HG03175 (cell line): Measurements from ENCODE around the gene OPCML.

Source experiments
- ATAC-seq: cut with Tn5 transposase; IDR thresholded peaks from one replicate; pipeline ENCODE4 v1.9.1; 2021; ENCODE audit warnings: mild to moderate bottlenecking, moderate library complexity; ENCODE audit not compliant: unreplicated experiment

OPCML gene

DNA sequence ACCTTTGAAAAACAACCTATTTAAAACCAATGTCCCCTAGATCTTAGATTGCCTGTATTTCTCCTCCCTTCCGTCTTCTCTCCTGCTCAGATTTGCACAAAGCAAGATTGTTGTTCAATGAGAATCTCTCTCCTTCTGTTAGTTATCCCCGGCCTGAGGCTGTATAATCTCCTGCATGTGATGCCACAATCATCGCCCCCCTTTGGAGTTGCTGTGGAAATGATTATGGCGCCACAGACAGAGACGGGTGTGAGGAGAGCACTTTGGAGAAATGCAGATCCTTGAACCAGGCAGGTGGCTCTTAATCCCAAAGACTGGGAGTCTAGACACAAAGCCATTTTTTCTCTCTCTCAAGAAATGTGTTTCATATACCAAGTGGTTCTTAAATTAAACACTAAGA, 941.3 kb downstream of the OPCML start:
- ATAC-seq, result no peak

DNA sequence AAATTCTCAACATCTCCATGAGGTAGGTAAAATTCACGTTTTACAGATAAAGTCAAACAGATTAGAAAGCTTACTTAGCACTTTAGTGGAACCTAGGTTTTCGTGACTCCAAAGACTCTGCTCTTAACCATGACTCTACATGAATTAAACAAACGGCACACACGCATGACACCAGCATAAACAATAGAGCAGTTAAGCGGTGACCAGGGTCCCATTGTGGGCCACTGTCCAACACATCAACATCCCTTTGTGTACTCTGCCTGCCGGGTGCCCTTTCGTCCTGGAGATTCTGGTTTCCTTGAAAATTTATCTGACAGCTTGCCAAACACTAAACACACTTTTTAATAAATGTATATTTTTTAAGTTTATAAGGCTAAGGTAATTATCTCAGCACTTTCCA, 941.7 kb downstream of the OPCML start:
- no peak for ATAC-seq

DNA sequence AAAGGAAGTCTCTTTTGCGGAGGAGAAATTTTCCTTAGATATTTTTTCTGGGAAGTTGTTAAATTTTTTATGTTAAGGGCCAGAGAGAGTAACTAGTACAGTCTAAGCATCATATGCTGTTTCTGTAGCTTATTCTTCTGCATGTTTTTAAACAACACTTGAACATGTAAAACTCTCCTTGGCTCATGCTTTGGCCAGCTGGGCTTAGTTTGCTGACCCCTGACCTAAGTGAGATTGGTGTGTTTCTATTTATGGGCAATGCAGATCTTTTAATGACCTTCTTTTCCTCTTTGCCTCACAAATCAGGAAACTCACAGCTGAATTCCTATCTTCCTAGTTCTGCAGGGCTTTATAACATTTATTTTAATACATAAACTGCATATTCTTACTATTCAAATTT, 942.5 kb downstream of the OPCML start:
- ATAC-seq, result no peak

DNA sequence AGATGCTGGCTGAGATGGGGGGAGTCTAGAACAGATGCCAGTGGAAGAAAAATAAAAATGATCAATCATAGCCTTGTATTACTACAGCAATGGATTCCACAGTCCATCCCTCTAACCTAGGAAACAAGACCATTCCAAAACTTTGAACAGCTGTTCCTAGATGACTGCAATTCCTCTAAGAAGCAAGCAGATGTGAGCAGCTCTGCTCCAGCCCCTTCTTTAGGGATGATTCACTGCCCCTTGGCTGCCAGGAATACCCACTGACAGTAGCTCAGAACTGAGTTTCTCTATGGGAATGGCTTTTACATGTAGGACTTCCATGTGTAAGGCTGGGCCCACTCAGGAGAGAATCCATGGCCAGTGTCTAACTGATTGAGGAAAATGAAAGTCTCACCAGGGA, 943.9 kb downstream of the OPCML start:
- ATAC-seq, result no peak

- ATAC-seq, result no peak
Observed at GRCh38 chr11:132587716-132588115, 944.6 kb downstream of the OPCML start.

- ATAC-seq, result no peak
Observed at GRCh38 chr11:132586801-132587200, 945.5 kb downstream of the OPCML start.

- no peak for ATAC-seq
Observed at GRCh38 chr11:132579634-132580327, 952.5 kb downstream of the OPCML start.

- no peak for ATAC-seq
Observed at GRCh38 chr11:132579136-132579535, 953.2 kb downstream of the OPCML start.

DNA sequence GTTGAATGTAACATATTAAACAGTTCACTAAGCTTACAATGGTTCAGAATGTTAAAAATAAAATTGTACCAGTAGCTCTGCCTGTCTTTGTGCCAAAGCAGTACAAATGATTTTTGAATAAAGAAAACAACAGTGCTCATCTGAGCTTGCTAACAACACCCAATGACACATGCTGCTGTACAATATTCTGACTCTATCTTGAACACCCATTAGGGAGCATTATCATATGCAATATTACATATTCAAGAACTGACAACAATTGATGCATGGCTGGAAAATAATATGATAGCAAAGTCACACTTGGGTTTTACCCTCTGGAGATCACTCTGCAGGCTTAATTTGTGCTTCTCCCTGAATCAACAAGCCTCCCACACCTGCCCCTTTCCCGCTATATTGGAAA, 953.7 kb downstream of the OPCML start:
- ATAC-seq, result no peak

DNA sequence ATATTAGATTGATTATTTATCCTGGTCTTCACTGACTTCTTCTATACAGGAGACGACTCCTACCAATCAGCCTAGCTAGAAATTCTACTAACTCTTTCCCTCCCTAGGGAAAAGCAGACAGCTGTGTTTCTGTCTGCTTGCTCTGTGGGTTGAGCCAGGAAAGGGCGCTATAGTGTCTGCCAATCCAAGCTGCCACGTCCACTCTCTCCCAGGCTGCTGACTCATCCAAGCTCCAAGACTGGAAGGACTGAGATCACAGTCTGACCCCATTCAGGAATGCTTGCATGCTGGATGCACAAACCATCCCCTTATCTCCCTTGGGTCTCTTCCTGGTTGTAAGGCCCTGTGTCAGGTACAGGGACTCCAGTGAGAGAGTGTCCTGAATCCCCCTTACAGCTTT, 955.6 kb downstream of the OPCML start:
- ATAC-seq, result no peak

- ATAC-seq, result no peak
Observed at GRCh38 chr11:132564091-132564885, 968.0 kb downstream of the OPCML start.

DNA sequence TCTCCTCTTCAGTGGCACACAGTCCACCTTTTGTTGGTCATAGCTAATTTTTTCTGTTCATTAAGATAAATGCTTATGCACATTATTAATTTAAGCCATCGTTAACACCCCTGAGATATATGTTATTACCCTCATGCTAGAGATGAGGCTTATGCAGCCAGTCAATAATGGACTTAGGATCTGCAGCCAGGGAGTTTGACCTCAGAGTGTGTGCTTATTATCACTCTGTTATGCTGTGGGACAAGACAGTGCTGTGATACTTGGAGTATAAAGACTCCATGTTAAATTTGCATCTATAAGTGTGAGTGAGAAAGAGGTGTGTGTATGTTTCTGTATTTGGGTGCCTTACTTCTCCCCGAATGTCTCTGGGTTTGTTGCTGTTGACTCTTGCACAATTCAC, 969.3 kb downstream of the OPCML start:
- ATAC-seq, result no peak

DNA sequence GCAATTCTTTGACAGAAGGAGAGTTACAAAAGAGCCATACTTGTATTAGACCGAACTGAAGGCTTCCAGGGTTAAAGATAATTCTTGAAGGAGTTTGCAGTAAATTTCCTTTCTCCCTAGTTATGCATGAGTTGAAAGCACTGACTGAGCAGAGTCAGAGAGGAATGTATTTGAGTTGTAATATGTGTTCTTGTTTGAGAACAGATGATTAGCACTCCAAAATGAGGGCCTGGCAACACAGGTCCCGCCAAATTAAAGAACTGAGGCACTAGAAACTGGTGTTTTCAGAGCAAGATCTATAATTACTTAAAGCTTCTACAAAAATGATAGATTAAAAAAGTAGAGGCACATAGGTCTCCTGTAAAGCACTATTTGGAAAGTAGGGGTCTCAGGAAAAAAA, 970.4 kb downstream of the OPCML start:
- ATAC-seq, result no peak

GRCh38 chr11:132559331-132560036, 972.8 kb downstream of the OPCML start:
- ATAC-seq, result no peak

DNA sequence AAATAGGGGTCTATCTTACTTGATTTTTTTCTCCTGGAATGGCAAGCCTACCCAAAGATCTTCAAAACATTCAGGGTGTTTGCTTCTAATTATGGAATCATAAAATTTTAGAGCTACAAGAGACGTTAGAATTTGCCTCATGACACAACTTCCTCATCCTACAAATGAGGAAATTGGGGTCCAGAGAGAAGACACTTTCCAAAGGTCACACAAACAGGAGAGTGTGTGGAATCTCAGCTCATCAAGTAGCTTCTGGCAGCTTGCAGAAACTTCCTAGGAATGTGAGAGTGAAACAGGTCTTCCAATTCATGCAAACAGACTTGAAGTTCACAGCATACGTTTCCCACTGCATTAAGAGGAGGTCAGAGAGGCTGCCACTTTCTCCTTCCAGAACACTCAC, 976.0 kb downstream of the OPCML start:
- ATAC-seq, result no peak

DNA sequence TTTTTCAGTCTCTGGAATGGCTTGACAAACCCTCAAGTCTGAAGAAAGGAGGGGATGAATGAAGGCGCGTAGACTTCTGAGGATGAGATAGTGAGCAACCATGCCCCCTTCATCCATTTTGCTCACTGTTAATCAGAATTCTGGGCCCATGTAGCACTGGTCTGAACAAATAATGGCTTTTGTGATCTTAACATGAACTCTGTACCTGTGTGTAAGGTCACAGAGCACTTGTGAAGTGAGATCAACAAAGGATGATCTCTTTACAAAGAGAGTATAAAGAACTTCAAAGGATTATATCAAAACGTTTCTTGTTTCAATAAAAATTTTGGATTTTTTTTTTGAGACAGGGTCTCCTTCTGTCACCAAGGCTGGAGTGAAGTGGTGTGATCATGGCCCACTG, 976.7 kb downstream of the OPCML start:
- no peak for ATAC-seq

GRCh38 chr11:132551016-132551415, 981.3 kb downstream of the OPCML start:
- no peak for ATAC-seq

DNA sequence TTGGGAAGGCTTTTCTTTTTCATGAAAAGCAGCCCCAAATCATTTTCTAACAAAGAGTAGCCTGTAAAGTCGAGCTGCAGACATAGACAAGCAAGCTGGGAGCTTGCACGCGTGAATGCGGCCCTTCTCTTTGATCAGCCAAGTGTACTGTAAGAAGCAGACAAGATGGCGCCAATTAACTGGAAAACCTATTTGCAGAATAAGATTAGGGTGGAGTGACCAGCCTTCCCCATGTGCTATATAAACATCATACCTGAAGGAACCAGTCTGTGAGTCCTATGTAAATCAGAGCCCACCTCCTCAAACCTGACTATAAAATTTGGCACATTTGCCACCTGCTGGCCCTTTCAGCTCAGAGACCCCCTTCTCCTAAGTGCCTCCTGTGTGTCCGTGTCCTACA, 982.7 kb downstream of the OPCML start:
- ATAC-seq, result no peak

DNA sequence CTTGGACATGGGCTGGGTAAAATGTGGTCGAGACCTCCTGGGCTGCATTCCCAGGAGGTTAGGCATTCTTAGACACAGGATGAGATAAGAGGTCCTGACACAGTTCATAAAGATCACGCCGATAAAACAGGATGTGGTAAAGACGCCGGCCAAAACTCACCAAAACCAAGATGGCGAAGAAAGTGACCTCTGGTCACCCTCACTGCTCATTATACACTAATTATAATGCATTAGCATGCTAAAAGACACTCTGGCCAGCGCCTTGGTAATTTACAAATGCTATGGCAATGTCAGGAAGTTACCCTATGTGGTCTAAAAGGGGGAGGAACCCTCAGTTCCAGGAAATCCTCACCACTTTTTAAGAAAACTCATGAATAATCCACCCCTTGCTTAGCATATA, 983.3 kb downstream of the OPCML start:
- no peak for ATAC-seq

GRCh38 chr11:132544007-132544406, 988.3 kb downstream of the OPCML start:
- ATAC-seq, result no peak

DNA sequence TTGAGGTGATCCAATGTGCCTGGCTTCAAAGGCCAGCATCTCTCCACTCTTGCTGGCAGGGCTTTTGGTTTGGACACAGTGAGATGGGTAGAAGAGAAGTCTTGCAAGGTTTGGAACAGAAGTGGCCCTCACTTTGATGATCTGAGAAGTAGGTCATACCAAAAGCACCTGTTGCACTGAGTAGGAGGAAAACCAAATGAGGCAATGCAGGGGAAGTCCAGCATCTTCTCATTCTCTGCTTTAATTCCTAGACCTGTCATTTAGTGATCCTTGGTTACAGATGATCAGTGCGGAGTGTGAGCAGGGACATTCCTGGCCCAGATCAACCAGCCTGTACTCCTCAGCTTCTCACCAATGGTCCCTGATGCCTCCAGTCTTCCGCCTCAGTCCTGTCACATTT, 990.5 kb downstream of the OPCML start:
- no peak for ATAC-seq

DNA sequence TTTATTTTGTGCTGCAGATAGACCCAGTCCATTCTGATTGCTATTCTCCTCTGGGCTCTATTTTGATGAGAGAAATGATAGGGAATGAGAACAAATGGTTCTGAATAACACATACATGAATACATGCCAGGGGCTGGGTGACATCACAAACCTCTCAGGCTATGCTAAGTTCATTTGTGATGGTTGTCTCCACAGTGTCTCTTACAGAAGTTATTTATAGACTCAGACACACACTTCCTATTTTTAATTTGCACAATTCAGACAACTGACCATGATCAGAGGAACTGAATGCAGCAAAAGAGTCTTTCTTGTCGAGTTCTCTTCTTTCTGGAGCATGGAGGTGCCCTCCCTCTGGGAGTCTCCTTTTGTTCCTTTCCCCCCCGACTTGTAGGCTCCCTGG, 991.7 kb downstream of the OPCML start:
- ATAC-seq, result no peak
